HCT116 (cell line): ENCODE data around the gene MAP3K3. TPM values are rescaled to one million over a fixed set of nuclear protein-coding genes. Genes with fewer than 3 reads are reported as not detected.
A peak's percentile ranks its signal among the peaks of the same experiment; 100 is the strongest.

Source experiments
- ATAC-seq: fragments of 200-7000 bp; cut with Tn5 transposase; 2 replicates; pipeline ENCODE4 v1.9.1; 2020; ENCODE audit warnings: mild to moderate bottlenecking, moderate library complexity
- BruUV-seq: library from RNA; stranded (reverse); fragments of 400-500 nt; replicated peaks from 2 replicates; lab custom pipeline; 2021; lab: Mats Ljungman, UMichigan
- CTCF ChIA-PET: fragments of 300-600 bp; sonication (Branson Sonifier 250); formaldehyde crosslinking; loops from one replicate; lab custom pipeline; 2021; ENCODE audit warnings: antibody characterized with exemption; lab: Charles Lee
- POLR2A ChIA-PET: fragments of 300-600, 350-600 bp; sonication (Branson Sonifier 250); formaldehyde crosslinking; loops from one replicate; lab custom pipeline; 2021; ENCODE audit warnings: antibody characterized with exemption; lab: Charles Lee
- RAD21 ChIA-PET, 2 experiments: fragments of 300-600 bp; sonication (Branson Sonifier 250); formaldehyde crosslinking; loops; one replicate each; lab custom pipeline; 2023; ENCODE audit warnings: low total read pairs in 2 of 2; ENCODE audit not compliant: uncharacterized antibody in 2 of 2, unreplicated experiment in 2 of 2, low non-redundant PET in 1 of 2; lab: Charles Lee
- DNase-seq: peaks from one replicate; pipeline ENCODE4 v3.0.0-alpha.2; 2010; ENCODE audit warnings: low read depth, low spot score
- H2AFZ ChIP-seq: fragments of 200-600 bp; shearing (Covaris generic), sonication (generic); 2 replicates; pipeline ENCODE4 v1.6.1; 2017; ENCODE audit warnings: low read depth, mixed run types, mixed read lengths, antibody characterized with exemption, low read length; ENCODE audit not compliant: poor library complexity, severe bottlenecking
- H3K27ac ChIP-seq: 2 replicates; pipeline ENCODE4 v1.5.1; 2012; ENCODE audit warnings: low read depth, low read length
- H3K27me3 ChIP-seq: fragments of 200-600 bp; sonication (generic); 2 replicates; pipeline ENCODE4 v1.6.1; 2016; ENCODE audit warnings: mixed run types, low read length, mixed read lengths; ENCODE audit not compliant: insufficient read depth
- H3K36me3 ChIP-seq, 2 experiments: fragments of 200-500 bp in 1 of 2; fragments of 200-600 bp in 1 of 2; sonication (Bioruptor generic) in 1 of 2; sonication (generic) in 1 of 2; 2 replicates each; pipeline versions ENCODE4 v1.5.1 to v1.6.1; 2014 to 2016; ENCODE audit warnings: low read length in 2 of 2, inconsistent platforms in 1 of 2, mixed read lengths in 1 of 2, mixed run types in 1 of 2; ENCODE audit not compliant: insufficient read depth in 2 of 2, control insufficient read depth in 1 of 2
- H3K4me1 ChIP-seq, 2 experiments: fragments of 200-600 bp in 1 of 2; sonication (generic) in 1 of 2; 2 replicates each; pipeline versions ENCODE4 v1.5.1 to v1.6.1; 2012 to 2017; ENCODE audit warnings: low read length in 2 of 2, inconsistent platforms in 1 of 2, mild to moderate bottlenecking in 1 of 2, mixed read lengths in 1 of 2, mixed run types in 1 of 2, moderate library complexity in 1 of 2; ENCODE audit not compliant: insufficient read depth in 2 of 2, control insufficient read depth in 1 of 2
- H3K4me2 ChIP-seq: fragments of 200-600 bp; sonication (generic); 2 replicates; pipeline ENCODE4 v1.6.1; 2017; ENCODE audit warnings: mixed run types, low read length, mixed read lengths
- H3K4me3 ChIP-seq, 2 experiments: fragments of 200-600 bp in 1 of 2; sonication (generic) in 1 of 2; replicated peaks in 1 of 2; 2 replicates each; pipeline ENCODE4 v1.5.1; 2011 to 2016; ENCODE audit warnings: low read length in 2 of 2, control low read depth in 1 of 2, low read depth in 1 of 2, mild to moderate bottlenecking in 1 of 2, mixed read lengths in 1 of 2, mixed run types in 1 of 2
- H3K79me2 ChIP-seq: fragments of 200-600 bp; sonication (generic); 2 replicates; pipeline ENCODE4 v1.6.1; 2017; ENCODE audit warnings: mild to moderate bottlenecking, mixed run types, low read length, moderate library complexity, mixed read lengths; ENCODE audit not compliant: insufficient read depth
- H3K9ac ChIP-seq: fragments of 200-600 bp; sonication (generic); 2 replicates; pipeline ENCODE4 v1.6.1; 2016; ENCODE audit warnings: low read length, mixed read lengths
- H3K9me2 ChIP-seq: fragments of 200-600 bp; sonication (generic), shearing (Covaris generic); 2 replicates; pipeline ENCODE4 v1.6.1; 2017; ENCODE audit warnings: mixed run types, mild to moderate bottlenecking, moderate library complexity; ENCODE audit not compliant: insufficient read depth
- H3K9me3 ChIP-seq, 2 experiments: fragments of 200-500 bp in 1 of 2; fragments of 200-600 bp in 1 of 2; sonication (Bioruptor generic) in 1 of 2; sonication (generic) in 1 of 2; 2 replicates each; pipeline ENCODE4 v1.6.1; 2014 to 2017; ENCODE audit warnings: low read length in 2 of 2, mixed read lengths in 2 of 2, inconsistent platforms in 1 of 2, low read depth in 1 of 2, mild to moderate bottlenecking in 1 of 2, mixed run types in 1 of 2, moderate library complexity in 1 of 2; ENCODE audit not compliant: control insufficient read depth in 1 of 2, insufficient read depth in 1 of 2
- H4K20me1 ChIP-seq: fragments of 200-600 bp; sonication (generic), shearing (Covaris generic); 2 replicates; pipeline ENCODE4 v1.6.1; 2017; ENCODE audit warnings: mixed run types, mild to moderate bottlenecking, moderate library complexity; ENCODE audit not compliant: insufficient read depth
- CBX3 ChIP-seq: IDR thresholded peaks from 2 replicates; pipeline ENCODE4 v1.6.1; 2012; ENCODE audit warnings: low read depth
- CEBPB ChIP-seq: IDR thresholded peaks from 2 replicates; pipeline ENCODE4 v1.6.1; 2012; ENCODE audit warnings: low read depth
- EGR1 ChIP-seq: IDR thresholded peaks from 2 replicates; pipeline ENCODE4 v1.6.1; 2012; ENCODE audit warnings: low read depth
- ELF1 ChIP-seq: IDR thresholded peaks from 2 replicates; pipeline ENCODE4 v1.6.1; 2012; ENCODE audit warnings: low read depth, borderline replicate concordance
- EZH2 ChIP-seq: fragments of 200-600 bp; sonication (generic); IDR thresholded peaks from 2 replicates; pipeline ENCODE4 v1.6.1; 2017; ENCODE audit warnings: antibody characterized with exemption, mixed run types
- FOSL1 ChIP-seq: IDR thresholded peaks from 2 replicates; pipeline ENCODE4 v1.6.1; 2012; ENCODE audit warnings: low read depth
- JUND ChIP-seq: IDR thresholded peaks from 2 replicates; pipeline ENCODE4 v1.6.1; 2012
- MAX ChIP-seq: IDR thresholded peaks from 2 replicates; pipeline ENCODE4 v1.6.1; 2012
- POLR2A ChIP-seq: IDR thresholded peaks from 2 replicates; pipeline ENCODE4 v1.7.0; 2011; ENCODE audit warnings: borderline replicate concordance; ENCODE audit not compliant: insufficient read depth, insufficient read length; ENCODE audit errors: extremely low read depth
- POLR2AphosphoS5 ChIP-seq: IDR thresholded peaks from 2 replicates; pipeline ENCODE4 v1.6.1; 2011; ENCODE audit warnings: mild to moderate bottlenecking, low read depth, low read length, moderate library complexity
- RAD21 ChIP-seq: IDR thresholded peaks from 2 replicates; pipeline ENCODE4 v1.6.1; 2012; ENCODE audit warnings: low read depth, mild to moderate bottlenecking
- REST ChIP-seq: IDR thresholded peaks from 2 replicates; pipeline ENCODE4 v1.6.1; 2012; ENCODE audit warnings: low read depth
- SIN3A ChIP-seq: IDR thresholded peaks from 2 replicates; pipeline ENCODE4 v1.6.1; 2012; ENCODE audit warnings: low read depth
- SP1 ChIP-seq: IDR thresholded peaks from 2 replicates; pipeline ENCODE4 v1.6.1; 2012; ENCODE audit warnings: low read depth
- SRF ChIP-seq: IDR thresholded peaks from 2 replicates; pipeline ENCODE4 v1.6.1; 2012; ENCODE audit warnings: low read depth
- YY1 ChIP-seq: IDR thresholded peaks from 2 replicates; pipeline ENCODE4 v1.6.1; 2011; ENCODE audit warnings: low read length, low read depth, moderate library complexity, mild to moderate bottlenecking; ENCODE audit not compliant: insufficient replicate concordance; ENCODE audit errors: extremely low read depth
- ZFX ChIP-seq: fragments of 450-650 bp; IDR thresholded peaks from 2 replicates; pipeline ENCODE4 v1.6.1; 2017
- ZNF274 ChIP-seq: fragments of 200-500 bp; sonication (Bioruptor generic); IDR thresholded peaks from 2 replicates; pipeline ENCODE4 v1.6.1; 2014; ENCODE audit warnings: mild to moderate bottlenecking, low read depth, low read length, inconsistent platforms
- intact Hi-C: fragments of 100-400 bp; cut with micrococcal nuclease; formaldehyde crosslinking; loops from 2 replicates; pipeline ENCODE4 v1.10.0; 2022
- total RNA-seq: library from RNA; stranded (reverse); gene quantifications from one replicate; pipeline ENCODE4 v1.2.1, GENCODE V29; 2021; ENCODE audit not compliant: unreplicated experiment
- TF ChIP-seq, protein P1 (sequence below), 3 experiments: fragments of 200-600 bp in 1 of 3; sonication (generic) in 1 of 3; IDR thresholded peaks in 2 of 3; conservative IDR thresholded peaks in 1 of 3; 2 replicates each; pipeline ENCODE4 v1.5.1; 2012 to 2017; ENCODE audit warnings: low read depth in 2 of 3, low read length in 2 of 3, antibody characterized with exemption in 1 of 3, borderline replicate concordance in 1 of 3, control low read depth in 1 of 3, mild to moderate bottlenecking in 1 of 3, mixed read lengths in 1 of 3, mixed run types in 1 of 3, moderate library complexity in 1 of 3; ENCODE audit not compliant: insufficient read depth in 1 of 3
- TF ChIP-seq, protein P2 (sequence below): IDR thresholded peaks from 2 replicates; pipeline ENCODE4 v1.6.1; 2012

MAP3K3 gene
- total RNA-seq, 1 experiment from 2014 or later: 18.5 TPM

GRCh38 chr17:63741408-63742173 lies 119.4 kb downstream of the MAP3K3 start, which contains the start of gene STRADA:
Gene STRADA (minus strand): TSS chr17:63741799. CDS start chr17:63728369, 13,430 bp downstream.
- ChIA-PET POLR2A (interaction anchor here (1.1 to 1.5 kb wide), 4 partner anchors 9 to 120 kb away, joined by 3 to 26 read pairs (median 6); partner anchors contain the start of genes CCDC47, DDX42 and MAP3K3), RAD21 (no interaction called here), CTCF (interaction anchor here (1.2 to 1.3 kb wide), 2 partner anchors 9 to 25 kb away, joined by 3 to 5 read pairs; no protein-coding TSS in a partner anchor)
- intact Hi-C loops: loop anchor here (1.0 to 2.0 kb wide), 2 partner anchors 32 to 93 kb away; partner anchors contain the start of gene CCDC47
- peak; percentile 90 for ATAC-seq
- no peaks in the 10 kb centered on the region; the same call in 1 of the 2 replicates for H4K20me1 ChIP-seq
- no TSS peak for BruUV-seq
- peaks cover 18% of the 10 kb centered on the region for H3K79me2 ChIP-seq
- no peaks in the 10 kb centered on the region for H3K9me3 ChIP-seq
- peak within 1 kb of the TSS; percentile 89 for H3K27ac ChIP-seq
- peak within 1 kb of the TSS; percentile 87 to 97 for H3K4me3 ChIP-seq
- H2AFZ ChIP-seq: no peak within 1 kb of the TSS
- H3K9ac ChIP-seq: peak within 1 kb of the TSS; percentile 88
- no peaks in the 10 kb centered on the region for H3K9me2 ChIP-seq
- peak within 1 kb of the TSS; percentile 89 for H3K4me2 ChIP-seq
- H3K27me3 ChIP-seq: no peaks in the 10 kb centered on the region
- DNase-seq: peak; percentile 98
- peaks cover 6 to 23% of the 10 kb centered on the region in 2 experiments; a peak in 3 of 4 replicates for H3K4me1 ChIP-seq
- H3K36me3 ChIP-seq: peaks cover 11 to 15% of the 10 kb centered on the region in 2 experiments; a peak in 3 of 4 replicates
- peak; percentile 73 for TF ChIP-seq POLR2A
- TF ChIP-seq, protein P1, sequence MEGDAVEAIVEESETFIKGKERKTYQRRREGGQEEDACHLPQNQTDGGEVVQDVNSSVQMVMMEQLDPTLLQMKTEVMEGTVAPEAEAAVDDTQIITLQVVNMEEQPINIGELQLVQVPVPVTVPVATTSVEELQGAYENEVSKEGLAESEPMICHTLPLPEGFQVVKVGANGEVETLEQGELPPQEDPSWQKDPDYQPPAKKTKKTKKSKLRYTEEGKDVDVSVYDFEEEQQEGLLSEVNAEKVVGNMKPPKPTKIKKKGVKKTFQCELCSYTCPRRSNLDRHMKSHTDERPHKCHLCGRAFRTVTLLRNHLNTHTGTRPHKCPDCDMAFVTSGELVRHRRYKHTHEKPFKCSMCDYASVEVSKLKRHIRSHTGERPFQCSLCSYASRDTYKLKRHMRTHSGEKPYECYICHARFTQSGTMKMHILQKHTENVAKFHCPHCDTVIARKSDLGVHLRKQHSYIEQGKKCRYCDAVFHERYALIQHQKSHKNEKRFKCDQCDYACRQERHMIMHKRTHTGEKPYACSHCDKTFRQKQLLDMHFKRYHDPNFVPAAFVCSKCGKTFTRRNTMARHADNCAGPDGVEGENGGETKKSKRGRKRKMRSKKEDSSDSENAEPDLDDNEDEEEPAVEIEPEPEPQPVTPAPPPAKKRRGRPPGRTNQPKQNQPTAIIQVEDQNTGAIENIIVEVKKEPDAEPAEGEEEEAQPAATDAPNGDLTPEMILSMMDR (IDR thresholded peaks at IDR 0.05 in 2 of 3, conservative IDR thresholded peaks at IDR 0.05 in 1 of 3; ENCODE audit: borderline replicate concordance in 1 of 3, insufficient read depth in 1 of 3, low read depth in 2 of 3, low read length in 2 of 3): no peak
- TF ChIP-seq ZNF274: no peak
- TF ChIP-seq REST: no peak
- TF ChIP-seq RAD21: no peak; the same call in 1 of the 2 replicates
- TF ChIP-seq SP1: peak; percentile 80
- TF ChIP-seq ZFX: peak; percentile 94
- TF ChIP-seq POLR2AphosphoS5: peak; percentile 98
- TF ChIP-seq MAX: peak; percentile 88
- peak; percentile 93 for TF ChIP-seq SIN3A
- peak; percentile 71 for TF ChIP-seq ELF1
- TF ChIP-seq EZH2: no peak
- TF ChIP-seq, protein P2, sequence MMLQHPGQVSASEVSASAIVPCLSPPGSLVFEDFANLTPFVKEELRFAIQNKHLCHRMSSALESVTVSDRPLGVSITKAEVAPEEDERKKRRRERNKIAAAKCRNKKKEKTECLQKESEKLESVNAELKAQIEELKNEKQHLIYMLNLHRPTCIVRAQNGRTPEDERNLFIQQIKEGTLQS: no peak
- peak; percentile 15; the same call in 1 of the 2 replicates for TF ChIP-seq SRF
- TF ChIP-seq EGR1: peak; percentile 99
- peak; percentile 75 for TF ChIP-seq YY1
- no peak for TF ChIP-seq CEBPB
- no peak; the same call in 1 of the 2 replicates for TF ChIP-seq CBX3
- peak; percentile 55; the same call in 1 of the 2 replicates for TF ChIP-seq FOSL1
- no peak; the same call in 1 of the 2 replicates for TF ChIP-seq JUND
